CD1c-positive myeloid dendritic cell (primary cell): Measurements from ENCODE around the gene HCN2.
"Not testable (repeated sequence)": the region's sequence is repeated elsewhere in the genome, so short reads cannot be mapped to it uniquely, and the experiment has no call there.

Experiments used
- DNase-seq: peaks from one replicate; pipeline ENCODE4 v3.0.0-alpha.2; 2016; ENCODE audit errors: extremely low spot score

HCN2 gene

GRCh38 chr19:604355-604754 is 14.7 kb downstream of the HCN2 start:
- DNase-seq, result peak; percentile 12

GRCh38 chr19:605061-605971 is 15.6 kb downstream of the HCN2 start:
- not testable (repeated sequence) for DNase-seq

- DNase-seq, result no peak
These were observed 17.8 kb downstream of the HCN2 start for GRCh38 chr19:607301-608154.

GRCh38 chr19:608155-609003 is 18.7 kb downstream of the HCN2 start:
- no peak for DNase-seq

- peak; percentile 47 for DNase-seq
These were observed 19.3 kb downstream of the HCN2 start for GRCh38 chr19:609004-609346.

GRCh38 chr19:610071-610800 is 20.6 kb downstream of the HCN2 start:
- DNase-seq, result no peak

- DNase-seq, result peak; percentile 35
These were observed 21.3 kb downstream of the HCN2 start for GRCh38 chr19:610801-611480.

GRCh38 chr19:611481-611868 is 21.8 kb downstream of the HCN2 start:
- DNase-seq, result peak; percentile 9

- DNase-seq, result no peak
These were observed 23.3 kb downstream of the HCN2 start for GRCh38 chr19:612941-613340.

- no peak for DNase-seq
These were observed 24.3 kb downstream of the HCN2 start for GRCh38 chr19:613732-614567.

GRCh38 chr19:615619-616018 is 25.9 kb downstream of the HCN2 start:
- peak; percentile 51 for DNase-seq

GRCh38 chr19:616062-616700 is 26.5 kb downstream of the HCN2 start:
- DNase-seq, result no peak

- no peak for DNase-seq
These were observed 27.3 kb downstream of the HCN2 start for GRCh38 chr19:616747-617526.

GRCh38 chr19:617551-618246 is 28.0 kb downstream of the HCN2 start:
- no peak for DNase-seq

- no peak for DNase-seq
These were observed 28.6 kb downstream of the HCN2 start for GRCh38 chr19:618247-618619.

GRCh38 chr19:618674-619285 is 29.1 kb downstream of the HCN2 start:
- DNase-seq, result no peak

GRCh38 chr19:619286-620002 is 29.8 kb downstream of the HCN2 start:
- DNase-seq, result no peak
